ENCODE results near the gene GKN2. TPM values are rescaled to one million over a fixed set of nuclear protein-coding genes. Genes with fewer than 3 reads are reported as not detected.

GKN2 gene
- total RNA-seq, 2 donors from 2014 or later, result not detected

DNA sequence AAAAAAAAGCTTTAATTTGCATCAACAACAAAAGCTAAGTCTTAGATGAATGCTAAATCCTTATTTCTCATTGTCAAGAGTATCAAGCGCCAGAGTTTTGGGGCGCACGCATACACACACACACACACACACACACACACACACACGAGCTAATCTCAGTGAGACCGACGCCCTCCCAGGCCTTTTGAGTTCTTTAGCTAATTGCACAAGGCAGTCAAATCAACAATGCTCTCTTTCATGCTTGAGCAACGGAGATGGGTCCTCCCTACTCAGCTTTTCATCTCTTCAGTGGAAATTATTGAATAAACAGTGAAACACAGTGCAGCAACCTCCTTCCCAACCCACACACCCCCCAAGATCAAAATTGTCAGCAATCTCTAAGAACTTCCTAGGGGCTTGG, 41.0 kb upstream of the GKN2 start:
- no peaks in the 10 kb centered on the region for H3K4me1 ChIP-seq
- H3K9me3 ChIP-seq, result no peaks in the 10 kb centered on the region
- H3K36me3 ChIP-seq, result no peaks in the 10 kb centered on the region
- H3K27me3 ChIP-seq, result no peaks in the 10 kb centered on the region
- no peak overlapping the region for H3K4me3 ChIP-seq
- no peak for DNase-seq (ENCODE audit: low spot score)
- no peak overlapping the region for H3K27ac ChIP-seq
- TF ChIP-seq, protein P1, sequence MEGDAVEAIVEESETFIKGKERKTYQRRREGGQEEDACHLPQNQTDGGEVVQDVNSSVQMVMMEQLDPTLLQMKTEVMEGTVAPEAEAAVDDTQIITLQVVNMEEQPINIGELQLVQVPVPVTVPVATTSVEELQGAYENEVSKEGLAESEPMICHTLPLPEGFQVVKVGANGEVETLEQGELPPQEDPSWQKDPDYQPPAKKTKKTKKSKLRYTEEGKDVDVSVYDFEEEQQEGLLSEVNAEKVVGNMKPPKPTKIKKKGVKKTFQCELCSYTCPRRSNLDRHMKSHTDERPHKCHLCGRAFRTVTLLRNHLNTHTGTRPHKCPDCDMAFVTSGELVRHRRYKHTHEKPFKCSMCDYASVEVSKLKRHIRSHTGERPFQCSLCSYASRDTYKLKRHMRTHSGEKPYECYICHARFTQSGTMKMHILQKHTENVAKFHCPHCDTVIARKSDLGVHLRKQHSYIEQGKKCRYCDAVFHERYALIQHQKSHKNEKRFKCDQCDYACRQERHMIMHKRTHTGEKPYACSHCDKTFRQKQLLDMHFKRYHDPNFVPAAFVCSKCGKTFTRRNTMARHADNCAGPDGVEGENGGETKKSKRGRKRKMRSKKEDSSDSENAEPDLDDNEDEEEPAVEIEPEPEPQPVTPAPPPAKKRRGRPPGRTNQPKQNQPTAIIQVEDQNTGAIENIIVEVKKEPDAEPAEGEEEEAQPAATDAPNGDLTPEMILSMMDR (IDR thresholded peaks at IDR 0.05), result no peak

DNA sequence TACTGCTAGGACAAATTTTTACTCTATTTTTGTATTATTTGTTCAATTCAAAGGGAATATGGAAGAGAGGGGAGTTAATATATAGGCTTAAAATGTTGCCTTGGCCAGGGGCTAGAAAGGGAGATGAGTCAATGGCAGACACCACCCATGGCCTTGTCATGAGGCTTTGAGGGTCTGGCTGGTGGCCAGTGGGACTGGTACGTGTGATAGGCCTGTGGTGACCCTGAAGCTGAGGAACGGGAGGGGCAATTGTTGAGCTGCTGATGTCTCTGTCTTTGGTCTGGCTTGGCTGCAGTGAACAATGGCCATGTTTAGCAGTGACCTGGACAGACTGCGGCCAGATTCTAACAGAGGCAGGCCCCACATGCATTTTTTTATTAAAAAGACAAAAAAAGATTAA, 40.2 kb upstream of the GKN2 start:
- H3K9me3 ChIP-seq, result no peaks in the 10 kb centered on the region
- TF ChIP-seq, protein P1 (IDR thresholded peaks at IDR 0.05), result no peak
- no peak for DNase-seq (ENCODE audit: low spot score)
- no peak overlapping the region for H3K4me3 ChIP-seq
- H3K27ac ChIP-seq, result no peak overlapping the region
- no peaks in the 10 kb centered on the region for H3K4me1 ChIP-seq
- no peaks in the 10 kb centered on the region for H3K27me3 ChIP-seq
- H3K36me3 ChIP-seq, result no peaks in the 10 kb centered on the region

DNA sequence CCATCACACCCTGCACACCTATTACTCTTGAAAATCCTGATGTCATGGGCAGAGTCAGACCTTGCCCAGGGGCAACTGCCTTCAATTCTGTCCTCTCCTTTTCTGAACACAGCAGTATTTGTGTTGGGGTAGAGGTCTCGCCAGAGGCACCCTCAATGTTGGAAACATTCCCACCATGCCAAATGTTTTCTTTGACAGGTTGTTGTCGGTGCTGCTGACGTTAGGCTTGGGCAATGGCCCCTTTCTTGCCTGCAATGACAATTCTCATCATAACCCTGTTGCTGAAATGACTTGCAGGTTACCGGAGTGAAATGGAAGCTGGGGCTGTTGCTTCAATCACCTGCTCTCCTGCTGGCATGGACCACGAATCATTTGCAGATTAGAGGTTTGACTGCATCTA, 39.6 kb upstream of the GKN2 start:
- Histone ChIP-seq H3K27me3 (no peaks in the 10 kb centered on the region), H3K4me3 (no peak overlapping the region), H3K4me1 (no peaks in the 10 kb centered on the region), H3K36me3 (no peaks in the 10 kb centered on the region), H3K9me3 (no peaks in the 10 kb centered on the region), H3K27ac (no peak overlapping the region)
- DNase-seq (ENCODE audit: low spot score), result no peak
- TF ChIP-seq, protein P1 (IDR thresholded peaks at IDR 0.05), result no peak

DNA sequence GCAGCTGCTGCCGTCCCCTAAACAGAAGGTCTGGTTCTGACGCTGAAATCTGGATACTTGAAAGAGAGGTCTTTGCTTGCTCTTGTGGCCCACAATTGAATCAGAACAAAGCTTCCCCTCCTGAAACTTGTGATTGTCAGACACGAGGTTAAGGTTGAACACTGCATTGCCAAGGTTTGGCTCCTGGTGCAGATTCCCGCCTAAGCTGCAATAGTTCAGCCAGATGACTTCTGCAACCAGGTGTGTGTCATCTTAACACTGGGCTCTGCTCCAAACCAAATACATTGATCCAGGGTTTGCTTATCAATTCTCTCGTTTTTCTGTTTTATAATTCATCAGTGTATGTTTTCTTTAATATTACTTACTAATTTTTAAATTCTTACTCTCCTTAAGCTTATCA, 36.3 kb upstream of the GKN2 start:
- TF ChIP-seq, protein P1 (IDR thresholded peaks at IDR 0.05), result no peak
- H3K27ac ChIP-seq, result no peak overlapping the region
- peaks cover 0 to 7% of the 10 kb centered on the region in 2 donors for H3K4me1 ChIP-seq
- H3K9me3 ChIP-seq, result no peaks in the 10 kb centered on the region
- no peaks in the 10 kb centered on the region for H3K27me3 ChIP-seq
- H3K4me3 ChIP-seq, result no peak overlapping the region
- DNase-seq (ENCODE audit: low spot score), result no peak
- H3K36me3 ChIP-seq, result no peaks in the 10 kb centered on the region

DNA sequence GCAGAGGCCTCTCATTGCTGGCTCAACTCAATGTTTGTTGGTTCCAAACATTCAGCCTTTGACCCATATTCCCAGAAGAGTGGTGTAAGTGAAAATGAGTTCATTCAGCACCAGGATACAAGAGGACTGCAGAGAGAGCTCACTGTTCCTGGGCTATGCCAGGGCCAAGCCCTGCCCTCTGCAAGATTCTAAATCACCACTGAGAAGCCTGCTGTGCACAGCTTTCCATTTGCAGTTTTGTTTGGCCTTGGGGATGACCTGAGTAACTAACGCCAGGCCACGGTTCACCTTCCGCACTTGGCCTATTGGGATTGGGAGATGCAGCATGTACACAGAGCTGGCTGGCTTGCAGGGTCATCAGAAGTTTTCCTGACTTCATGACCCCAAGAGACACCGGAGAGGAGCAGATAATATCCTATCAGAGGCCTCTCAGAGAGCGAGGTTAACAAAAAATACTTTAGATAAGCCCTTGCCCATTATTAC, 34.4 kb upstream of the GKN2 start:
- Histone ChIP-seq H3K36me3 (no peaks in the 10 kb centered on the region), H3K9me3 (no peaks in the 10 kb centered on the region), H3K4me1 (peaks cover 0 to 7% of the 10 kb centered on the region in 2 donors), H3K27ac (no peak overlapping the region), H3K27me3 (no peaks in the 10 kb centered on the region), H3K4me3 (no peak overlapping the region)
- TF ChIP-seq, protein P1 (IDR thresholded peaks at IDR 0.05), result no peak
- DNase-seq (ENCODE audit: low spot score), result no peak

DNA sequence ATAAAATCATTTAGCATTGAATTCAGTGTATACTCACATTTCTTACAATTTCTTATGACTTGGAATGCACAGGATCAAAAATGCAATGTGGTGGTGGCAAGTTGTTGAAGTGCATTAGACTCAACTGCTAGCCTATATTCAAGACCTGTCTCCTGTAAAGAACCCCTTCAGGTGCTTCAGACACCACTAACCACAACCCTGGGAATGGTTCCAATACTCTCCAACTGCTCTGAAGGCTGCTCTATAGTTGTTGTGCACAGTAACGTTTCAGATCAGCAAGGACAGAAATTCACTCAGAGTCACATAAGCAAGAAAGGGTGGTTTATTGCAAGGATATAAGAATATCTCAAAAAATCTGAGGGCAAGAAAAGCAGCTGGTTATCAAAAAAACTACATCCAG, 28.3 kb upstream of the GKN2 start:
- no peaks in the 10 kb centered on the region for H3K9me3 ChIP-seq
- no peak overlapping the region for H3K4me3 ChIP-seq
- H3K27me3 ChIP-seq, result no peaks in the 10 kb centered on the region
- TF ChIP-seq, protein P1 (IDR thresholded peaks at IDR 0.05), result no peak
- H3K27ac ChIP-seq, result no peak overlapping the region
- no peaks in the 10 kb centered on the region for H3K36me3 ChIP-seq
- DNase-seq (ENCODE audit: low spot score), result no peak
- no peaks in the 10 kb centered on the region for H3K4me1 ChIP-seq
